Activated CD8-positive, alpha-beta memory T cell treated with anti-CD3 and anti-CD28 coated beads, Interleukin-2, amount 50 U/mL, for 1 hour (primary cell): Measurements from ENCODE around the gene FYN.
A peak's percentile ranks its signal among the peaks of the same experiment; 100 is the strongest.

Experiments
- DNase-seq: peaks from one replicate; pipeline ENCODE4 v3.0.0-alpha.2; 2020; ENCODE audit errors: extremely low read depth

The FYN gene

DNA sequence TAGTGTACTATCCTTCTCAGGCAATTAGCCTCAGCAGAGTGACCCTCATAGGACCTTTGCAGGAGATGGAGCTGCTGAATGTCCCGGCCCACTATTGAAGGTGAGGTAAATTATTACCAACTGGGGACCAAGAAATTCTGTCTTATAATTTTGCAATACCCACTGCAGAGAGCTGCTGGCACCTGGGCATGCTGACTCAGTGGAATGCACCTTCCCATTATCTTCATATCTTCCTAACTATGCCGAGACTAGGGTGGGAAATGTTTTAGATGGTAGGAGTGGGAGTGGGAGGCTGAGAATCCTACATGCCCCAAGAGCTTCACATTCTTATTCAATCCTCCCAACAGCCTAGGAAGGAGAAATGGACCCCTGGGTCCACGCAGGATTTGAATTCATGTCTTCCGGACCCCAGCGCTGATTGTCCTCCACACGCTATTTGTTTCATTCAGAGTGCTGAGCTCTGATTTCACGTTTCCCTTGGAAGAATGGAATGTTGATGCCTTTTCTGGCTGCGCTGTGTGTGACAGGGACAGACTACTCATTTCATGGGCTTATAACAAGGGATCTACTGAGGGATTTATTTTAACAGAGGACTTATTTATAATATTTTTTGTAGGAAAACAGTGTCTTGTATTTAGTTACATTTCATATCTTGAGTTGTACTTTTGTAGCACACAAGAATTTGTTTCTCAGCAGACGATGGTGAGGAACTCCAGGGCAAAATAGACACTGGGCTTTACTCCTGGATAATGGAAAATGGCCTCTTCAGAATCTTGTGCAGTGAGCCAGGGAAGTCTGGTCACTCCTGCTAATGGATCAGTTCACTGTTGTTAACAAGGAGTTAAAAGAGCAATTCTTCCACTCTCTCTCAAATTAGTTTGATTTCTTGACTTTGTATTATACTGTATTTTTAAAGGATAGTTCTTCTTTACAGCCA is 66.4 kb downstream of the FYN start:
- no peak for DNase-seq

DNA sequence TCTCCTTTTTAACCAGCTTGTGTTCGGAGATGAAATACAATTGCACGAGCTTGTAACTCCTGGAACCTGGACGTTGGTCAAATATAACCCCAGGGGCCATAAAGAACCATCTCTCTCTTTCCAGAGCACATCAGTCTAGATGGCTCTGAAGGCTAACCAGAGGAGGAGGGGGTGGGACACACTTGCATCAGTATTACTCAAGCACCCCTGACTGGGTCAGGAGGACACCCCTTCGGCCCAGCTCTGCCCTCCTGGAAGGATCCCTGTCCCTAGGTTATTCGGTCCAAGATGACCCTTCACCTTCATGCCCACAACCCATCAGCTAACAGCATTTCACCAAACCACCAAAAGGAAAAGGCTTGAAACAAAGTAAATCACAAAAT is 67.1 kb downstream of the FYN start:
- DNase-seq = no peak

DNA sequence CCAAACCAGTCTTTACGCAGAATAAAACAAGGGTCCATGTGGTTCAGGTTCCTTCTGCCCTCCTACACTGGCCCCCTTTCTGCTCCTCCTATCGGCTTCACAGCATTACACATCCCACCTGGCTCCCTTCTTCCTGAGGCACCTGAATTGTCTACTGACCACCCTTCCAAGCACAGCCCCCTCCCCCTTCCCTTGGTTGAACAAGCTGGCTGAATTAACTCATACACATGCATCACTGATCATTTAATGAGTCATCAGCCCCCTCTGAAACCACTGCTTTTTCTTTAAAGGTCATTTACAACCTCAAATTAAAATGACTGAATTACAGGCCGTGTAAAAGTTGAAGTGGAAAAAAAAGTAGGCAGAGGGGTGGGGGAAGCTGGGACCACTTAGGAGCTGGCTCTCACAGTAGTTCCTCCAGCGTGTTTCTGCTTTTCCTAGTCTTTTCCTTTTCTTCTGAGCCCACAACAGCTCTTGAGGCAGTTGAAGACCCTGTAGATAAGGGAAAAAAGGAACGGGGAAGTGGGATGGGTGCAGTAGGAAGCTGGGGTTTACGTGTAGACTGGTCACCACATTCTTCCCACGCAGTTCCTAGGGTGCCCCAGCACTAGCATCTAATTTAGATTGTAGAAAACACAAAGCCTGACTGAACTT is 67.6 kb downstream of the FYN start:
- peak; percentile 26 for DNase-seq

DNA sequence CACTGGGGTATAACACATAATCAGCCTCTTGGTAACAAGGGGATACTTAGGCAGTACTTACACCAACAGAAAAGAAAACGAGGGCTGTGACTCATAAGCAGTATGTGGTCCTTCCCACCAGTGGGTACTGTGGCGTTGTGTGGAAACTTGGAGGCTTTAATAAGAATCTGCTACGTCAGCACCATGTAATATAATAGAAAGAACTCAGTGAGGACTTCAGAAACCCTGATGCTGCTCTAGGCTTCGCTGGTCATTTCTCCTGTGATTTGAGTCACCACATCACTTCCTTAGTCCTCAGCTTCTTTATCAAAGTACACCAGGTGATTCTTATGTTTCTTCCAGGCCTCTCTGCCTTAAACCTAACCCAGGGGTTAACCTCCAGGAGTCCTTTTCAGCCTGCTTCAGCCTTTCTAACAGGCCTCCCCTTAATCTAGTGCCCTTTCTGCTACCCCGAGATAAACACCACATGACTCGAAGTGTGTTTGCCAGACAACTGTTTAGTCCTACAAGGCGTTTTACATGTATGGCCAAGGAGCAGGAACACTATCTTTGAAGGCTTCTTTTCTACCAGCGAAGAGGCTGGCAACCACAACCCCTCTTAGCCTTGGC is 68.5 kb downstream of the FYN start:
- DNase-seq = peak; percentile 76

DNA sequence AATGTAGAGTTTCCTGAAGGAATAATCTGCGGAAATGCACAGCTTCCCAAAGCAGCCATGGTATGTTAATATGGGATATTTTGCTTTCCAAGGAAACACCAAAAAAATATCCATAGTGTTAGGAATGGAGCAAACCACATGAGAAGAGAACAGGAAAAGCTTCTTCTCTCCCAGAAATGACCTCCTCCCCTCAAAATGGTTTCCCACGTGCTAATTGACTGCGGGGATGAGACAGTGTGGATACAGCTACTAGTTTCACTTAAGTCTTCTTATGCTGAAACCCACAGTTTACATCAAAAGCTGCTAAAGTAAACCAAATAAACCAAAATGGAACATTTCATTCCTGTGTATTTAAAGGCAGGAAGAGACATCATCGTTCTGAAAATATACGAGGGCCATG is 69.4 kb downstream of the FYN start:
- DNase-seq = no peak

DNA sequence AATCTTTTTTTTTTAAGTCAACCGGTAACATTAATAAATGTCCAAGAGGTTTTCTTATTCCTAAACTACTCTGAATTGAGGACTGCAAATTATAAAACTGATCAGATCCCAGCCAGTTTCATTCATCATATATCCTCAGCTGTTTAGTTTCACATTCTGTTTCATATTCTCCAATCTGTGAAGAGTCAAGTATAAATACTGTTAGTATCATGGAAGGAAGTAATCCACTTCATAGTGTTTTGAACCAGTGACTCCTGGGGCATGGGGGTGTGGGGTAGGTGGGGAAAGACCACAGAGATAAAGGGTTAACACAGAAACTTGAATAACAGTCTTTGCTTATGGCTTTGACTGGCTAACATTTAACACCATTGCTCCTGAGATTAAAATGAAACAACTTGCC is 69.9 kb downstream of the FYN start:
- no peak for DNase-seq

DNA sequence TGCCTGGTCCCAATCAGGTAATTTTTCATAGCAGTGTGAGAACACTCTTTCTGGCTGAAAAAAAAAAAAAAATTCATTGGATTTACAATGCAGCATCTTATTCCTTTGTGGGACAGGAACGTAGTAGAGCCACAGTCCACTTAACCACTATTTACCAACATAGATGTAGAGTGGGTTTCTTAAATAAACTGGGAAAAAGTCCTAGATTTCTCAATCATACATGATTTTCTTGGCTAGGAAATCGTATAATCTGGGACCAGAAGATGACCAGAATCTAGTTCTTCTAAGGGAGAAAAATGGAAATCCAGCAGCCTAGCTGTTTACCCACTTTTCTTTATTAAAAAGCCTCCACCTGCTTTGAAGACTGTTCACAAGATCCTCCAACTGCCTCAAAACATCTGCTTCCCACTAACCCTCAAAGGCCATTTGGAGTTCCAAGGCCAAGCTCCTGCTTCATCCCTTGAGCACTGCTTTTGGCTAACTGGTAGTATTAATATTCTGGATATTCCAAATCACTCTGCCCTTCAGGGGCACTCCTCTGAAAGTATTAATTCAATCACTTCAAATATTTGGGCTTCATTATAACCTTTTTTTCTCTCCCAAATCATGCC is 70.4 kb downstream of the FYN start:
- DNase-seq = no peak

DNA sequence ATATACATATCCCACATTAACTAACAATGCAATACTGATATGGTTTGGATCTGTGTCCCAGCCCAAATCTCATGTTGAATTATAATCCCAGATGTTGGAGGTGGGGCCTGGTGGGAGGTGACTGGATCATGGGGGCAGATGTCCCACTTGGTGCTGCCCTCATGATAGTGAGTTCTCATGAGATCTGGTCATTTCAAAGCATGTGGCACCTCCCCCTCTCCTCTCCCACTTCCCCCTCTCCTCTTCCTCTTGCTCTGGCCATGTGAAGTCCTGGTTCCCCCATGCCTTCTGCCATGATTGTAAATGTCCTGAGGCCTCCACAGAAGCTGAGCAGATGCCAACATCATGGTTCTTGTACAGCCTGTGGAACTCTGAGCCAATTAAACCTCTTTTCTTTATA is 71.2 kb downstream of the FYN start:
- DNase-seq = no peak

DNA sequence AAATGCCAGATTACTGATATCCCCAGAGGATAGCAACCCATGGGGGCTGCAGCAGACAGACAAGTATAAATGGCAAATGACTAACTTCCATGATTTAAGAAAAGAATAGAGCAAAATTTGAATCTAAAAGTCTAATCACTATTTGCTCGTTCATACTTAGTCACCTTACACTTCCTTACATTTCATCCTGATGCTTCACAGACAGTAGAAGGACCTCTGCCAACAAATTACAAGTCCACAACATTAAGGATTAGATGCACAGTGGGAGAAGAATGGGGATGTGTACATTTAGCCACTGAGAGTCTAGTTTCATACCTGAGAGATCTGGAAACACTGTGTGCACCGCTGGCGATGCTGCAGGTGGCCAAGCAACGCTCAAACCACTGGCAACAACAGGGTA is 72.4 kb downstream of the FYN start:
- no peak for DNase-seq

DNA sequence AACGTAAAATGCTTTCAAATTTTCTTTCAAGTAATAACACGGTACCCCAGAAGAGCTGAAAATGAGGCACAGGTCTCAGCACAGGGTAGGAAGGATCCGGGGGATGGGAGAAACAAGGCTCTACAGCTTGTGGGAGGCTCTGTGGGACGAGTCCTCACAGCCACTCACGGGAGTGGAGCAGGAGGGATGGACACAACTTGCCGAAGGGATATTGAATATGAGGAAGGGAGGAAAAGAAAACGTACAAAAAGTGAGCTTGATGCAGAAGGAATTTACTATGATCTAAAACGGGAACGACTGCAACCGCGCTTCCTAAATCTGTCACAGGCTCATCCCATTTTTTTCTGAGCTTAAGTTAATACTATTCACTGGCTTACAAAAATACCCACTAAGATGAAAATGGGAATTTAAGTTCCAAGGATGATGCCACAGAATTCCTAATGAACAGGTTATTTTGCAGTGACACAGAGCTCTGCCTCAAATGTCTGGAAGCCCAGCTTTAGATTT is 72.9 kb downstream of the FYN start:
- DNase-seq = no peak

DNA sequence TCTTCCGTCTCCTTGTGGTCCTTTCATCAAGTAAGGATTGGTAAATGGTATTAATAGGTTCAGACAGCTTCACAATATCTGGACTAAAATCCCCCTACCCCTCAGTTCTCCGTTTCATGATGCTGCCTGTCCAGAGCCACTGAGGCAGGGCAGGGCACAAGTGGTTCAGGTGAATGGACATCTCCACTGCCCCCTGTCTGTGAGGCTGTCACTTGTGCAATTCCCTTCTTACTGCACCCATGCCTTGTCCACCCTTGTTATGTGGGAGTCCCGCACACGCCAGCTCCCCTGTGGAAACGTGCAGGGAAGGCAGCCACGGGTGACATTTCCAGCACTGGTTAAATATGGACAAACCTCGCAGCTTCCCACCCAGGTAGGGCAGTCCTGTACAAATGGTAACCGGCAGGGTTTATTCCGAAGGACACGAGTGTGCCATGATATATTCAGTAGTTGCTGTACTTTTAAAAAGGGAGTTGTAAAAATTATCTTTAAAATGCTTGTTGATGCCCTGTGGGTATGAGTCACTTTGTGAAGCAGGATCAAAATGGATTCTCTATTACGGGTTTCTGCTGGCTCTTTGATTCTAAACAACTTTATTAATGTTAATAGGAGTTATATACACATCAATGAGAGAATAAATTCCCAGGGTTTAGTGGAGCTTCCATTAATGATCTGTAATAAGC is 73.5 kb downstream of the FYN start:
- DNase-seq = no peak

DNA sequence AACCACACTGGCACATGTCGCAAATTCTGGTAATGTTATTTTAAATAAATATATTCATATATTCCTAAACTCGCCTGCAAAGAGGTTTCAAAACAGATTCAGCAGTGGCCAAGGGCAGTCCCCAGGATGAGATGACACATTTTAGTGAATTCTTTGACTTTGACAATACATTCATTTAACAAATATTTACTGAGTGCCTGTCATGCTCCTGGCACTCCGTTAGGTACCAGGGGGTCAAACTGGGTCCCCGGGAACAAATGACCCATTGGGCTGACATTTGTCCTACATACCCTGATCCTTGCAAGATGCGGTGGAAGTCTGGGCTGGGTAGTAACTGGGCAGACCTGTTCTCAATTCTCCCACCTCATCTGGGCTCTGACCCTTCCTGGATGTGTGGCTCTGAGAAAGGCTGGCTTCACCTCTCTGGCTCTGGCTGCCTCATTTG is 74.9 kb downstream of the FYN start:
- DNase-seq = no peak

DNA sequence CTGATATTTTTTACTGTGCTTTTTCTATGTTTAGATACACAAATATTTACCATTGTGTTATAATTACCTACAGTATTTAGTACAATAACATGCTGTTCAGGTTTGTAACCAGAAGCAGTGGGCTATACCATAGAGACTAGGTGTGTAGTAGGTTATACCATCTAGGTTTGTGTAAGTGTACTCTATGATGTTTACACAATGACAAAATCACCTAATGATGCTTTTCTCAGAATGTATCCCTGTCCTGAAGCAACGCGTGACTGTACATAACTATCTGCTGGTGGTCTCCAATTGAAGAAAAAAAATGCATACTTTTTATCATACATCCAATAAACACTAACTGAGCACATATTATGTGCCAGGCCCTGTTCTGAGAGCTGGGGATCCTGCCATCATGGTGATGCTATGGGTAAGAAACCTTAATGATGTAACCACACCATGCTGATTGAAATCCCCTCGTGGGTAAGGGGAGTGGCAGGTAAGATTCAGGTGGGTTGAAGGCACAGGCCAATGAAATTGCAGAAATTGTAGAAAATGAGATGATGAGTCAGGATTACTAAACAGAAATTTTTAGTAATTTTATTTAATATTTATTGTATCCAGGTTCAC is 76.8 kb downstream of the FYN start:
- DNase-seq = no peak

DNA sequence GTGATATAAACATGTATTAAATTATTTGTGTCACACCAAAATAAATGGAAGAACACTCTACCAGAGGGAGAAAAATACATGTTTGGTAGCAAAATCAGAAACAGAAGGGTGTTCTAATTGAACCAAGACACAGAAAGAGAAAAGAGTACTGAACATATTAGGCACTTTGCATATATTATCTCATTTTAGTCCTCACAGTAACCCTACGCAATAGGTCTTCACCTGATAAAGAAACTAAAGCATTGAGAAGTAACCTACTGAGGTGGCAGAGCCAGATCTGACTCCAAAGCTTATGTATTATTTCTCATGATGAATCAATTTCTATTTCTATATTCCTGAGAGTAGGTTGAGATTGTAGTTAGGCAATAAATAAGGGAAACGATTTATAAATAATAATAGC is 77.7 kb downstream of the FYN start:
- no peak for DNase-seq

DNA sequence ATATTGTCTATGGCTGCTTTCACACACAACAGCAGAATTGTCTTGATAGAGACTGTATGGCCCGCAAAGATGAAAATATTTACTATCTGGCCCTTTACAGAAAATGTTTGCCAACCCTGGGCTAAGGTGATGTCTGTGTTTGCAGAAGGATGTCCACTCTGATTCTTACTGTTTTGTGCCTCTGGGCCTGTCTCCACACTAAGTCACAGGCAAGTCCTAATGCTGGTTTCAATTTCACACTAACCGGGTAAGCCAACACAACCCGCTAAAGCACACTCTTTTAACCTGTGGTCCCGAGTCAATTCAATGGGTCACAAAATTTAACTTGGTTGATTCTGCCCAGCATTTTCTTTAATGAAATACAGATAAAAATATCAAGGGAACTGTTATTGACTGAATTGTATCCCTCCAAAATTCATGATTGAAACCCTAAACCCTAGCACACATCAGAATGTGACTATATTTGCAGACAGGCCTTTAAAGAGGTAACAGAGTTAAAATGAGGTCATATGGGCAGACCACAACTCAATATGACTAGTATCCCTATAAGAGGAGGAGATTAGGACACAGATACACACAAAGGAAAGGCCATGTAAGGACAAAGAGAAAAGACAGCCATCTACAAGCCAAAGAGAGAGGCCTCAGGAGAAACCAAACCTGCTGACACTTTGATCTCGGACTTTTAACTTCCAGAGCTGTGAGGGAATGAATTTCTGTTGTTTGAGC is 78.4 kb downstream of the FYN start:
- no peak for DNase-seq

DNA sequence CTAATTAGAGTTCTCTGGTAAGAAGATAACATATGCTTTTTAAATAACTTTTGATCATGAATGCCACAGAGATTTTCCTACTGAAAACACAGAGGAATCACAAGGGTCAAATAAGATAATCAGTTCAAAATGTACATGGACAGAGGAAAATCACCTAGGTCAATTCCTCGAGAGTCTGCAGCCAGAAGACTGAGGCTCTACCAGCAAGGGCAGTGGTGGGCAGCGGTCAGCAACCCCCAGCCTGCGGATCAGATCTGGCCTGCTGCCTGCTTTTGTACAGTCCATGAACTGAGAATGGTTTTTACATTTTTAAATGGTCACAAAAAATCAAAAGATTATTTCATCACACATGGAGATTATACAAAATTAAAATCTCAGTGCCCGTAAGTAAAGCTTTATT is 79.0 kb downstream of the FYN start:
- no peak for DNase-seq

DNA sequence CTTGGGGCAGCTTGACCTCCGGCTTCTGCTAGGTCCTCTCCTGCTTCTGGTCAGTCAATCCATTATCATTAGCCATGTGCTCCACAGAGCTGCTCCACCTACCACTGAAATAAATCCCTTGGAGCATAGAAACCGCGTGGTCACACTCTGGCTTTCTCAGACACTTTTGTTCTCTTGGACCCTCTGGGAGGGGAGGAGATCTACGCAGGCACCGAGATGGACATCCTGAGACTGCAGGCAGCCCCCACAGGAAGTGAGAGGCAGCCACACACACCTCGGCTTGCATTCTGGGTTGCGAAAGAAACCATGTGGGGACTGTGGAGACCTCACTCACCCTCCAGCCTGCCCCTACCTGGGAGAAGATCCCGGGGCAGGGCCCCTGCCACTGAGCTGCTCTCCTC is 79.5 kb downstream of the FYN start:
- DNase-seq = no peak

DNA sequence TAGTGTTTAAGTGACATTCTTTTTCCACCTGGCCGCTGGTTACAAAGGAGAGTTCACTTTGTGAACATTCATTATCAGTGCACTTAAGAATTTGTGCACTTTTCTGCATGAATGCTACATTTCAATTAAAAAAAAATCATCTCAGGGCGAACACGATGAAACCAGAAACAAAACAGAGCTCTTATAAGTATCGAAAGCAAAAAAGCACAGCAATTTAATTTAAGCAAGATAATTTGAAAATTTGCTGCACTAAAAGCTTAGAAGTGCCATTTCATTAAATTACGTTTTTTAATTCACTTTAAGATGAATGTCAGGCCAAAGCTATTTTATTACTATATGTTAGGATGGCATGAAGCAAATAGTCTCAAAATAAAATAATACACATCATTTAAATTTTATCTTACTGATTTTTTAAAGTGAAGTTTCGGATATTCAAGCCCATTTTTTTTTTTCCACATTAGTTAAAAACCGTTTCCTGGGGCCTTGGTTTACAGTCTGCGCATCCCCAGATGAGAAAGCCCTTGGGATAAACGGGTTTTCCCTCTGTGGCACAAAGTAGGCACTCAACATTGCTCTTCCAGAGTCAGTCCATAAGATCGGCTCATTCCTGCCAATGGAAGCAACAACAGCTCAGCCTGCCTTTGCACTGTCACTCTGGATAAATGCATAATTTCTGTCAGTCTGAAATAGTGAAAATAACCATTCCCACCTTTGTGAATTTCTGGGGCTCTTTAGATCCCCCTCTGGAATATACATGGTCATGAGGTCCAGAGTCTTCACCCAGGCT is 80.1 kb downstream of the FYN start:
- DNase-seq = no peak

DNA sequence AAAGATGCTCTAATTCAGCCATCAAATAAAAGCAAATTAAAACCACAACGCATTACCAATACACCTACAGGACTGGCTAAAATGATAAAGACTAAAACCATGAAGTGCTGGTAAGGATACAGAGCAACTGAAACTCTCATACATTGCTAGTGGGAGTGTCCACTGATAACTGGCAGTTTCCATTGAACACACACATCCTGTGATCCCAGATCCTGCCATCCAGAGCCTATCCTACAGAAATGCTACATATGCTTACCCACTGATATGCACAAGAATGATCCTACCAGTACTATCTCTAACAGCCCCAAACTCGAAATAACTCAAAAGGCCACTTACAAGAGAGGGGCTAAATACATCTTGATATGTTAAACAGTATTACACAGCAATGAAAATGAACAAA is 81.0 kb downstream of the FYN start:
- no peak for DNase-seq

DNA sequence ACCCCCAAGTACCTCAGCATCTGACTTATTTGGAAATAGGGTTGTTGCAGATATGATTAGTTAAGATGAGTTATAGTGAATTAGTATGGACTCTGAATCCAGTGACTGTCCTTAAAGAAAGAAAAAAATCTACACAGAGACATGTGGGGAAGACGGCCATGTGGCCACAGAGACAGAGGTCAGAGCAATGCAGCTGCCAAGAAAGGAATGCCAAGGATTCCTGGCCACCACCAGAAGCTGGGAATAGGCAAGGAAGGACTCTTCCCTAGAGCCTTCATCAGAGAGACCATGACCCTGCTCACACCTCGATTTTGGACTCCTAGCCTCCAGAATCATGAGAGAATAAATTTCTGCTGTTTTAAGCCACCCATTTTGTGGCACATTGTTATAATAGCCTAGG is 81.8 kb downstream of the FYN start:
- no peak for DNase-seq
